ENCODE data around the gene WIPF3. TPM values are rescaled to one million over a fixed set of nuclear protein-coding genes. Genes with fewer than 3 reads are reported as not detected.

Gene WIPF3
- total and polyA plus RNA-seq, 10 donors: 0.17 to 1.5 (median 0.65) TPM

DNA sequence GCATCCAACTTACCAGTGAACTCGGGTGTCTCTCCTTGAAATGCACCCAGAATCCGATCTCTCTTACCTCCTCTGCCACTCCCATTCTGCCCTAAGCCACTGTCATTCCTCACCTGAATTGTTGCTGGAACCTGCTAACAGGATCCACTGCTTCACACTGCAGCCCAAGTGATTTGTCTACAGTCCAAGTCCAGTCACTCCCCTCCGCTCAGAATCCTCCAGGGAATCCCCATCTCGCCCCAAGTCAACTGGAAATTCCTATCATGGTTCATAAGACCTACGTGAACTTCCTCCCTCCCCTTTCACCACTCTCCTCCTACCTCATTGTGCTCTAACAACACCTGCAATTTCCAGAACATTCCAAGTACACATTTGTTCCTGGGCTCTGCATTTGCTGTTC, 92.0 kb downstream of the WIPF3 start:
- Histone ChIP-seq H3K27me3 (replicated peaks in 1 of 7) (peaks cover 0 to 19% (median 0%) of the 10 kb centered on the region in 7 donors), H3K27ac (no peak overlapping the region), H3K36me3 (no peaks in the 10 kb centered on the region), H3K4me1 (no peaks in the 10 kb centered on the region), H3K4me3 (no peak overlapping the region), H3K9me3 (peaks cover 0 to 22% (median 7%) of the 10 kb centered on the region in 8 donors)
- intact Hi-C loops (cut with DNase I; ENCODE audit: low total_unique reads): no loop called here
- TF ChIP-seq, protein P1, sequence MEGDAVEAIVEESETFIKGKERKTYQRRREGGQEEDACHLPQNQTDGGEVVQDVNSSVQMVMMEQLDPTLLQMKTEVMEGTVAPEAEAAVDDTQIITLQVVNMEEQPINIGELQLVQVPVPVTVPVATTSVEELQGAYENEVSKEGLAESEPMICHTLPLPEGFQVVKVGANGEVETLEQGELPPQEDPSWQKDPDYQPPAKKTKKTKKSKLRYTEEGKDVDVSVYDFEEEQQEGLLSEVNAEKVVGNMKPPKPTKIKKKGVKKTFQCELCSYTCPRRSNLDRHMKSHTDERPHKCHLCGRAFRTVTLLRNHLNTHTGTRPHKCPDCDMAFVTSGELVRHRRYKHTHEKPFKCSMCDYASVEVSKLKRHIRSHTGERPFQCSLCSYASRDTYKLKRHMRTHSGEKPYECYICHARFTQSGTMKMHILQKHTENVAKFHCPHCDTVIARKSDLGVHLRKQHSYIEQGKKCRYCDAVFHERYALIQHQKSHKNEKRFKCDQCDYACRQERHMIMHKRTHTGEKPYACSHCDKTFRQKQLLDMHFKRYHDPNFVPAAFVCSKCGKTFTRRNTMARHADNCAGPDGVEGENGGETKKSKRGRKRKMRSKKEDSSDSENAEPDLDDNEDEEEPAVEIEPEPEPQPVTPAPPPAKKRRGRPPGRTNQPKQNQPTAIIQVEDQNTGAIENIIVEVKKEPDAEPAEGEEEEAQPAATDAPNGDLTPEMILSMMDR (IDR thresholded peaks at IDR 0.05 in 8 of 11, conservative IDR thresholded peaks at IDR 0.05 in 3 of 11): no peak
- no peak for DNase-seq
- 61 to 74% (median 65%) methylated on average over 5 of the region's 5 CpGs for WGBS, 5 donors

DNA sequence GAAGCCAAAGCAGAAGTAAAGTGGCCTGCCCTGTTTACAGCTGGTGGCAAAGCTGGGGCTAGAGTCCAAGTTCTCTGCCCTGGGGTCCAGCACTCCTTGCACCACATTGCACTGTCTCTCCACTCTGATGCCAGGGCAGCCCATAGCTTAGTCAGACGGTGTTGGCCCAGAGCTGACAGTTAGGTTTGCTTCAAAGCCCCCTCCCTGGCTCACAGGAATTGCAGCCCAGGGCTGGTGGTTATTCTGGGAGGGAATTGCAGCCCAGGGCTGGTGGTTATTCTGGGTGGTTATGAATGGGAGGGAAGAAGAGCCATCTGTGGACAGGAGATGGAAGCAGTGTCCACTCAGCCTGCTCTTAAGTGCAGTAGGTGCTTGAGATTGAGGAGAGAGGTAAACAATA, 94.4 kb downstream of the WIPF3 start:
- H3K27ac ChIP-seq: no peak overlapping the region
- intact Hi-C loops (cut with DNase I; ENCODE audit: low total_unique reads): no loop called here
- no peak overlapping the region for H3K4me3 ChIP-seq
- no peak for TF ChIP-seq POLR2AphosphoS5 (IDR thresholded peaks at IDR 0.05)
- TF ChIP-seq, protein P1 (IDR thresholded peaks at IDR 0.05 in 8 of 11, conservative IDR thresholded peaks at IDR 0.05 in 3 of 11): no peak
- 31 to 50% (median 42%) methylated on average over 1 of the region's 1 CpG; no CpG with 5 or more reads in 1 of the 5 donors for WGBS, 5 donors
- H3K36me3 ChIP-seq: no peaks in the 10 kb centered on the region
- H3K4me1 ChIP-seq: no peaks in the 10 kb centered on the region
- no peak for DNase-seq
- H3K27me3 ChIP-seq (replicated peaks in 1 of 7): peaks cover 0 to 19% (median 0%) of the 10 kb centered on the region in 7 donors
- H3K9me3 ChIP-seq: peaks cover 0 to 35% (median 15%) of the 10 kb centered on the region in 8 donors

DNA sequence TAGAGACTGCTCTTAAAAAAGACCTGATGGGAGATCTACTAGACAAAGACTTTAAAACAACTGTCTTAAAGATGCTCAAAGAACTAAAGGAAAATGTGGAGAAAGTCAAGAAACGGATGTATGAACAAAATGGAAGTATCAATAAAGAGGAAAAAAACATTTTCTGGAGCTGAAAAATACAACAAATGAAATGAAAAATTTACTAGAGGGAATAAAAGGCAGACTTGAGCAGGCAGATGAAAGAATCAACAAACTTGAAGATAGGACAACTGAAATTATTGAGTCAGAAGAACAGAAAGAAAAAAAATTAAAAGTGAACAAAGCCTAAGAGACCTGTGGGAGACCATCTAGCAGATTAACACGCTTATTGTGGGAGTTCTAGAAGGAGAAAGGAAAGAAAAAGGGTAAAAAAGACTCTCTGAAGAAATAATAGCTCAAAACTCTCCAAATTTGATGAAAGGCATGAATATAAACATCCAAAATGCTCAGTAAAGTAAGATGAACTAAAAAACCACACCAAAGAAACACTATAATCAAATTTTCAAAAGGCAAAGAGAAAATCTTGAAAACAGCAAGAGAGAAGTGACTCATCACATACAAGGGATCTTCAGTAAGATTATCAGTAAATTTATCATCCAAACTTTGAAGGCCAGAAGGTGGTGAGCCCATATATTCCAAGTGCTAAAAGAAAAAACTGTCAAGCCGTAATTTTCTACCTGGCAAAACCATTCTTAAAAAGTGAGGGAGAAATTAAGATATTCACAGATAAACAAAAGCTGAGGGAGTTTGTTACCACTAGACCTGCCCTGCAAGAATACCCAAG, 100.1 kb downstream of the WIPF3 start:
- TF ChIP-seq, protein P1 (IDR thresholded peaks at IDR 0.05 in 8 of 11, conservative IDR thresholded peaks at IDR 0.05 in 3 of 11): no peak
- no peak for TF ChIP-seq POLR2AphosphoS5 (IDR thresholded peaks at IDR 0.05)
- no peak for TF ChIP-seq POLR2A (IDR thresholded peaks at IDR 0.05)
- 77 to 87% (median 84%) methylated on average over 3 of the region's 3 CpGs for WGBS, 5 donors

DNA sequence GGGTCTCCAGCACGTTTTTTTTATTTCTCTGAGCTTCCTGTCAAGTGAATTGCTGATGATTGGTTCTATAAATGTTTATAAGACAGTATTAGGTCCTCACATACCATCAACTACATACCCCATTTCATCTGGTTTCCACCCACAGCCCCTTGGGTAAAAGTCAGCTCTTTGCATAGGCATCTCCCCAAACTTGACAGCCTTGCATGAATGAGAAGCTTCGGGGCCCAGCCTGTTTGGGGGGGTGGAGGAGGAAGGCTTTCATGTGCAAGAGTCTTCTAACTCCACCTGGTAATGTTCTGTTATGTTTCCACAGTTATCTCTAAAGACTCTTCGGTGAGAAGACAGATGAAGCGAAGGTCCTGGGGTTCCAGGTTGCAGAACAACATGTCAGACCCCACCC, 107.9 kb downstream of the WIPF3 start:
- intact Hi-C loops (cut with DNase I; ENCODE audit: low total_unique reads): no loop called here
- H3K27ac ChIP-seq: no peak overlapping the region
- peaks cover 0 to 6% (median 0%) of the 10 kb centered on the region in 7 donors for H3K27me3 ChIP-seq (replicated peaks in 1 of 7)
- DNase-seq: no peak
- no peak overlapping the region for H3K4me3 ChIP-seq
- no peaks in the 10 kb centered on the region for H3K4me1 ChIP-seq
- peaks cover 0 to 4% (median 0%) of the 10 kb centered on the region in 6 donors for H3K36me3 ChIP-seq
- 78 to 85% (median 80%) methylated on average over 4 of the region's 4 CpGs for WGBS, 5 donors
- H3K9me3 ChIP-seq: no peaks in the 10 kb centered on the region
- TF ChIP-seq POLR2AphosphoS5 (IDR thresholded peaks at IDR 0.05) (no peak), POLR2A (IDR thresholded peaks at IDR 0.05) (no peak)
- TF ChIP-seq, protein P1 (IDR thresholded peaks at IDR 0.05 in 8 of 11, conservative IDR thresholded peaks at IDR 0.05 in 3 of 11): no peak

More for the DNA sequence above, 100.1 kb downstream of the WIPF3 start:
- peaks cover 0 to 43% (median 35%) of the 10 kb centered on the region in 8 donors for H3K9me3 ChIP-seq
- H3K27me3 ChIP-seq (replicated peaks in 1 of 7): peaks cover 0 to 5% (median 0%) of the 10 kb centered on the region in 7 donors
- H3K4me3 ChIP-seq: no peak overlapping the region
- DNase-seq: no peak
- no peaks in the 10 kb centered on the region for H3K4me1 ChIP-seq
- no peaks in the 10 kb centered on the region for H3K36me3 ChIP-seq
- H3K27ac ChIP-seq: no peak overlapping the region
- intact Hi-C loops (cut with DNase I; ENCODE audit: low total_unique reads): no loop called here

Data from spleen (tissue), 11 donors.